Motor neuron (in vitro differentiated cells): Measurements from ENCODE around the gene PPP1CA. TPM values are rescaled to one million over a fixed set of nuclear protein-coding genes. Genes with fewer than 3 reads are reported as not detected.
"Not testable (repeated sequence)": the region's sequence is repeated elsewhere in the genome, so short reads cannot be mapped to it uniquely, and the experiment has no call there.

Experiments used
- ATAC-seq, 8 experiments: fragments of 200-7000 bp; cut with Tn5 transposase; replicated peaks in 6 of 8; 2 replicates each; pipeline ENCODE4 v1.8.0; 2021; ENCODE audit warnings: mild to moderate bottlenecking in 8 of 8, moderate library complexity in 8 of 8
- H3K27ac ChIP-seq, 2 donors: fragments of 250-450 bp; sonication (Bioruptor Pico); 2 replicates each; pipeline ENCODE4 v1.9.0; 2021; ENCODE audit warnings: antibody characterized with exemption in 2 of 2, mild to moderate bottlenecking in 2 of 2, moderate library complexity in 1 of 2
- H3K4me1 ChIP-seq, 2 donors: fragments of 250-450 bp; sonication (Bioruptor Pico); replicated peaks in 1 of 2; 2 replicates each; pipeline ENCODE4 v1.6.1; 2021; ENCODE audit warnings: antibody characterized with exemption in 2 of 2, mild to moderate bottlenecking in 2 of 2, moderate library complexity in 1 of 2
- H3K4me3 ChIP-seq, 5 donors: fragments of 250-450 bp; sonication (Bioruptor Pico); 2 replicates each; pipeline ENCODE4 v1.9.0; 2021; ENCODE audit warnings: antibody characterized with exemption in 5 of 5, mild to moderate bottlenecking in 5 of 5, moderate library complexity in 4 of 5
- WGBS, 10 experiments: fragments of 450-650 bp; shearing (Covaris generic); methylation state at CpG; one replicate each; pipeline ENCODE4 v1.0.0; 2022; 5-methylcytosine and 5-hydroxymethylcytosine counted together
- in situ Hi-C, 9 experiments: fragments of 400-800 bp; cut with MboI; loops; one replicate each; pipeline ENCODE4 v1.15.0; 2021; ENCODE audit warnings: low sequenced_read_pairs in 9 of 9, low pct_unique_long_range_greater_than_20kb in 2 of 9; ENCODE audit not compliant: unreplicated experiment in 9 of 9
- total RNA-seq, 8 experiments: library from RNA; unstranded; fragments of 300-600 nt; gene quantifications; 2 replicates each; pipeline versions ENCODE4 v1.2.3 to v1.2.4, GENCODE V29; 2022

Gene PPP1CA
- total RNA-seq, 8 experiments from 2014 or later, result 60.9 to 162 (median 104) TPM

GRCh38 chr11:67429722-67430121 lies 28.1 kb upstream of the PPP1CA start:
- H3K27ac ChIP-seq, result no peak overlapping the region
- peaks cover 9 to 10% of the 10 kb centered on the region in 2 donors for H3K4me1 ChIP-seq
- 80 to 100% (median 92%) methylated on average over 1 to 6 of the region's 11 CpGs; no CpG with 5 or more reads in 1 of the 10 experiments for WGBS, 10 experiments
- H3K4me3 ChIP-seq, result peak overlapping the region in 2 of 5 donors; percentile 94 to 99
- in situ Hi-C loops, result no loop called here
- no peak for ATAC-seq

GRCh38 chr11:67429038-67429668 lies 27.5 kb upstream of the PPP1CA start:
- Histone ChIP-seq H3K4me3 (peak overlapping the region; percentile 70 to 99 (median 88)), H3K4me1 (peaks cover 9 to 10% of the 10 kb centered on the region in 2 donors), H3K27ac (peak overlapping the region; percentile 85 to 89)
- 28 to 87% (median 63%) methylated on average over 1 to 7 of the region's 12 CpGs; no CpG with 5 or more reads in 2 of the 10 experiments for WGBS, 10 experiments
- ATAC-seq, result peak in 2 of 8 experiments; percentile 4 to 12
- in situ Hi-C loops, result no loop called here

- peak within 1 kb of the TSS; percentile 85 to 89 for H3K27ac ChIP-seq
- H3K4me3 ChIP-seq, result peak within 1 kb of the TSS; percentile 70 to 99 (median 88)
- peaks cover 9 to 10% of the 10 kb centered on the region in 2 donors for H3K4me1 ChIP-seq
- peak; percentile 91 to 97 (median 92) for ATAC-seq
- 0 to 5% (median 0%) methylated on average over 3 to 18 of the region's 68 CpGs; no CpG with 5 or more reads in 3 of the 10 experiments for WGBS, 10 experiments
- in situ Hi-C loops, result no loop called here
Measured at GRCh38 chr11:67428052-67429001, 26.7 kb upstream of the PPP1CA start, which contains the start of gene RPS6KB2. Gene RPS6KB2 (plus strand): TSS chr11:67428494. CDS start chr11:67428546, 52 bp downstream.

GRCh38 chr11:67427364-67427859 lies 25.8 kb upstream of the PPP1CA start:
- in situ Hi-C loops, H3K4me1 ChIP-seq, H3K27ac ChIP-seq, ATAC-seq: not testable (repeated sequence)
- peak overlapping the region; percentile 70 to 99 (median 88) for H3K4me3 ChIP-seq
- 25 to 100% (median 74%) methylated on average over 1 to 5 of the region's 19 CpGs; no CpG with 5 or more reads in 6 of the 10 experiments for WGBS, 10 experiments

GRCh38 chr11:67423891-67424613 lies 22.4 kb upstream of the PPP1CA start:
- no peak overlapping the region for H3K27ac ChIP-seq
- H3K4me3 ChIP-seq, result no peak overlapping the region
- H3K4me1 ChIP-seq, result peaks cover 9 to 10% of the 10 kb centered on the region in 2 donors
- in situ Hi-C loops, result no loop called here
- 30 to 94% (median 80%) methylated on average over 2 to 6 of the region's 34 CpGs; no CpG with 5 or more reads in 7 of the 10 experiments for WGBS, 10 experiments
- ATAC-seq, result no peak

GRCh38 chr11:67423466-67423865 lies 21.8 kb upstream of the PPP1CA start:
- no peak for ATAC-seq
- Histone ChIP-seq H3K27ac (no peak overlapping the region), H3K4me3 (no peak overlapping the region), H3K4me1 (peaks cover 8 to 10% of the 10 kb centered on the region in 2 donors)
- WGBS, 10 experiments, result 90% methylated on average over 3 of the region's 13 CpGs; no CpG with 5 or more reads in 9 of the 10 experiments
- in situ Hi-C loops, result no loop called here

- 48 to 100% (median 74%) methylated on average over 1 to 5 of the region's 6 CpGs; no CpG with 5 or more reads in 5 of the 10 experiments for WGBS, 10 experiments
- Histone ChIP-seq H3K4me1 (peaks cover 8 to 10% of the 10 kb centered on the region in 2 donors), H3K27ac (no peak overlapping the region), H3K4me3 (no peak overlapping the region)
- ATAC-seq, result no peak
- in situ Hi-C loops, result no loop called here
Measured at GRCh38 chr11:67422891-67423290, 21.2 kb upstream of the PPP1CA start.

GRCh38 chr11:67421430-67422031 lies 19.9 kb upstream of the PPP1CA start:
- H3K4me3 ChIP-seq, result peak overlapping the region; percentile 34 to 48 (median 42)
- WGBS, 10 experiments, result 7 to 100% (median 85%) methylated on average over 2 to 8 of the region's 22 CpGs; no CpG with 5 or more reads in 4 of the 10 experiments
- in situ Hi-C loops, result no loop called here
- H3K4me1 ChIP-seq, result peaks cover 5 to 6% of the 10 kb centered on the region in 2 donors
- peak overlapping the region in 1 of 2 donors; percentile 6 for H3K27ac ChIP-seq
- no peak for ATAC-seq

GRCh38 chr11:67420646-67421429 lies 19.2 kb upstream of the PPP1CA start:
- in situ Hi-C loops, result no loop called here
- Histone ChIP-seq H3K4me3 (peak overlapping the region; percentile 34 to 48 (median 42)), H3K4me1 (peaks cover 5 to 6% of the 10 kb centered on the region in 2 donors), H3K27ac (peak overlapping the region; percentile 49 to 64)
- WGBS, 10 experiments, result 0% methylated on average over 7 of the region's 97 CpGs; no CpG with 5 or more reads in 9 of the 10 experiments
- ATAC-seq, result peak; percentile 82 to 94 (median 88)

- WGBS, 10 experiments, result 60 to 94% (median 86%) methylated on average over 1 to 3 of the region's 15 CpGs; no CpG with 5 or more reads in 6 of the 10 experiments
- Histone ChIP-seq H3K27ac (peak overlapping the region; percentile 49 to 64), H3K4me3 (peak overlapping the region; percentile 34 to 48 (median 42)), H3K4me1 (peaks cover 5 to 6% of the 10 kb centered on the region in 2 donors)
- in situ Hi-C loops, result no loop called here
- ATAC-seq, result no peak
Measured at GRCh38 chr11:67420147-67420645, 18.5 kb upstream of the PPP1CA start.

GRCh38 chr11:67419325-67420049 lies 17.8 kb upstream of the PPP1CA start:
- Histone ChIP-seq H3K4me3 (no peak overlapping the region), H3K27ac (no peak overlapping the region), H3K4me1 (peaks cover 5 to 6% of the 10 kb centered on the region in 2 donors)
- ATAC-seq, result no peak
- in situ Hi-C loops, result no loop called here
- 100% methylated on average over 1 to 4 of the region's 21 CpGs; no CpG with 5 or more reads in 6 of the 10 experiments for WGBS, 10 experiments
